CD4-positive, CD25-positive, alpha-beta regulatory T cell (primary cell): ENCODE data around the gene PIK3R6. TPM values are rescaled to one million over a fixed set of nuclear protein-coding genes. Genes with fewer than 3 reads are reported as not detected.

Source experiments
- ATAC-seq, 2 donors: fragments of 150-1000 bp; cut with Tn5 transposase; one replicate each; pipeline ENCODE4 v1.10.0; 2021; ENCODE audit warnings: low read depth in 2 of 2, moderate number of reproducible peaks in 2 of 2, moderate library complexity in 1 of 2
- DNase-seq, 3 donors: peaks; one replicate each; pipeline versions ENCODE4 v3.0.0 to v3.0.0-alpha.2; 2012 to 2022; ENCODE audit warnings: mixed read lengths in 1 of 3
- H3K27ac ChIP-seq: one replicate; pipeline ENCODE4 v1.7.0; 2013; ENCODE audit warnings: mild to moderate bottlenecking, low read length; ENCODE audit not compliant: insufficient read depth, poor library complexity, severe bottlenecking
- H3K27me3 ChIP-seq: one replicate; pipeline ENCODE4 v1.7.0; 2013; ENCODE audit warnings: low read length; ENCODE audit not compliant: control insufficient read depth, insufficient read depth
- H3K36me3 ChIP-seq: one replicate; pipeline ENCODE4 v1.7.0; 2013; ENCODE audit warnings: mild to moderate bottlenecking, low read length, moderate library complexity; ENCODE audit not compliant: control insufficient read depth, insufficient read depth
- H3K4me1 ChIP-seq: 2 replicates; pipeline ENCODE4 v1.7.0; 2013; ENCODE audit warnings: mild to moderate bottlenecking, low read length; ENCODE audit not compliant: insufficient read depth, control insufficient read depth, poor library complexity, severe bottlenecking
- H3K4me3 ChIP-seq: one replicate; pipeline ENCODE4 v1.7.0; 2013; ENCODE audit warnings: low read depth, mild to moderate bottlenecking, low read length, moderate library complexity
- H3K9me3 ChIP-seq, 2 experiments: 1 replicate in 1 of 2; 2 replicates in 1 of 2; pipeline ENCODE4 v1.7.0; 2013; ENCODE audit warnings: low read length in 2 of 2, mild to moderate bottlenecking in 1 of 2, moderate library complexity in 1 of 2; ENCODE audit not compliant: control insufficient read depth in 2 of 2
- H3K27ac Mint-ChIP-seq, 3 donors: one replicate each; pipeline ENCODE4 v1.8.0; 2020 to 2022; ENCODE audit warnings: mild to moderate bottlenecking in 3 of 3, mixed read lengths in 3 of 3, moderate library complexity in 2 of 3
- H3K27me3 Mint-ChIP-seq: one replicate; pipeline ENCODE4 v1.8.0; 2022; ENCODE audit warnings: mild to moderate bottlenecking, mixed read lengths
- H3K36me3 Mint-ChIP-seq: one replicate; pipeline ENCODE4 v1.8.0; 2020; ENCODE audit warnings: mixed read lengths
- H3K4me1 Mint-ChIP-seq, 4 donors: one replicate each; pipeline ENCODE4 v1.8.0; 2020 to 2022; ENCODE audit warnings: mixed read lengths in 4 of 4, mild to moderate bottlenecking in 1 of 4
- H3K4me3 Mint-ChIP-seq, 4 donors: one replicate each; pipeline ENCODE4 v1.8.0; 2020 to 2022; ENCODE audit warnings: mild to moderate bottlenecking in 4 of 4, mixed read lengths in 4 of 4, moderate library complexity in 3 of 4
- H3K9me3 Mint-ChIP-seq, 7 donors: one replicate each; pipeline ENCODE4 v1.8.0; 2020 to 2022; ENCODE audit warnings: mixed read lengths in 7 of 7, mild to moderate bottlenecking in 3 of 7, moderate library complexity in 2 of 7
- polyA plus RNA-seq, 4 donors: library from polyadenylated mRNA; unstranded; fragments of 300-500 nt; fragmentation: Illumina TruSeq; gene quantifications; one replicate each; pipeline ENCODE4 v1.2.3, GENCODE V29; 2021
- total RNA-seq: library from RNA; stranded (reverse); gene quantifications from one replicate; pipeline ENCODE4 v1.2.3, GENCODE V29; 2022

The PIK3R6 gene
- total and polyA plus RNA-seq, 5 donors from 2014 or later = 1.1 TPM; not detected in 4

GRCh38 chr17:8909586-8910270, 42.3 kb upstream of the PIK3R6 start:
- H3K27ac Mint-ChIP-seq = peak overlapping the region in 2 of 3 donors; percentile 10 to 23
- no peaks in the 10 kb centered on the region for H3K9me3 ChIP-seq
- H3K4me3 Mint-ChIP-seq = no peak overlapping the region
- H3K9me3 Mint-ChIP-seq = no peaks in the 10 kb centered on the region
- peaks cover 88% of the 10 kb centered on the region for H3K36me3 ChIP-seq
- H3K4me3 ChIP-seq = no peak overlapping the region
- H3K27me3 ChIP-seq = no peaks in the 10 kb centered on the region
- ATAC-seq (no peak), DNase-seq (no peak)
- no peak overlapping the region for H3K27ac ChIP-seq
- no peaks in the 10 kb centered on the region for H3K4me1 ChIP-seq
- peaks cover 5 to 27% (median 19%) of the 10 kb centered on the region in 4 donors for H3K4me1 Mint-ChIP-seq
- H3K27me3 Mint-ChIP-seq = no peaks in the 10 kb centered on the region
- H3K36me3 Mint-ChIP-seq = peaks cover 45% of the 10 kb centered on the region

GRCh38 chr17:8905331-8905730, 37.9 kb upstream of the PIK3R6 start:
- Mint-ChIP-seq H3K4me3 (no peak overlapping the region), H3K36me3 (peaks cover 52% of the 10 kb centered on the region), H3K9me3 (no peaks in the 10 kb centered on the region), H3K27ac (peak overlapping the region in 1 of 3 donors; percentile 78), H3K27me3 (no peaks in the 10 kb centered on the region), H3K4me1 (peaks cover 9 to 26% (median 22%) of the 10 kb centered on the region in 4 donors)
- Histone ChIP-seq H3K27me3 (no peaks in the 10 kb centered on the region), H3K4me3 (no peak overlapping the region), H3K9me3 (no peaks in the 10 kb centered on the region), H3K27ac (no peak overlapping the region), H3K36me3 (peaks cover 80% of the 10 kb centered on the region), H3K4me1 (peaks cover 16% of the 10 kb centered on the region)
- ATAC-seq (no peak), DNase-seq (no peak)

GRCh38 chr17:8904686-8905085, 37.2 kb upstream of the PIK3R6 start:
- Mint-ChIP-seq H3K4me3 (no peak overlapping the region), H3K36me3 (peaks cover 57% of the 10 kb centered on the region), H3K4me1 (peaks cover 13 to 32% (median 28%) of the 10 kb centered on the region in 4 donors), H3K9me3 (no peaks in the 10 kb centered on the region), H3K27ac (peak overlapping the region in 2 of 3 donors; percentile 33 to 78), H3K27me3 (no peaks in the 10 kb centered on the region)
- no peak overlapping the region for H3K4me3 ChIP-seq
- H3K4me1 ChIP-seq = peaks cover 23% of the 10 kb centered on the region
- H3K36me3 ChIP-seq = peaks cover 78% of the 10 kb centered on the region
- DNase-seq = no peak
- no peak for ATAC-seq
- H3K27ac ChIP-seq = no peak overlapping the region
- no peaks in the 10 kb centered on the region for H3K9me3 ChIP-seq
- H3K27me3 ChIP-seq = no peaks in the 10 kb centered on the region

GRCh38 chr17:8904201-8904600, 36.7 kb upstream of the PIK3R6 start:
- H3K27ac ChIP-seq = no peak overlapping the region
- no peak for DNase-seq
- H3K36me3 ChIP-seq = peaks cover 75% of the 10 kb centered on the region

GRCh38 chr17:8900626-8901585, 33.4 kb upstream of the PIK3R6 start:
- peaks cover 66% of the 10 kb centered on the region for H3K36me3 ChIP-seq
- H3K27ac Mint-ChIP-seq = peak overlapping the region; percentile 87 to 98 (median 95)
- H3K4me3 ChIP-seq = no peak overlapping the region
- no peak for ATAC-seq
- H3K36me3 Mint-ChIP-seq = peaks cover 67% of the 10 kb centered on the region
- peak overlapping the region; percentile 92 for H3K27ac ChIP-seq
- H3K4me3 Mint-ChIP-seq = peak overlapping the region in 3 of 4 donors; percentile 17 to 85 (median 75)
- peak in 1 of 3 donors; percentile 26 for DNase-seq
- H3K9me3 ChIP-seq = no peaks in the 10 kb centered on the region
- no peaks in the 10 kb centered on the region for H3K27me3 ChIP-seq
- H3K9me3 Mint-ChIP-seq = peaks cover 0 to 3% (median 0%) of the 10 kb centered on the region in 7 donors
- H3K4me1 ChIP-seq = peaks cover 60% of the 10 kb centered on the region
- H3K27me3 Mint-ChIP-seq = no peaks in the 10 kb centered on the region
- peaks cover 13 to 68% (median 58%) of the 10 kb centered on the region in 4 donors for H3K4me1 Mint-ChIP-seq

More at GRCh38 chr17:8904201-8904600, 36.7 kb upstream of the PIK3R6 start:
- H3K9me3 ChIP-seq = no peaks in the 10 kb centered on the region
- Mint-ChIP-seq H3K36me3 (peaks cover 59% of the 10 kb centered on the region), H3K9me3 (no peaks in the 10 kb centered on the region), H3K4me3 (no peak overlapping the region), H3K27me3 (no peaks in the 10 kb centered on the region), H3K27ac (peak overlapping the region in 2 of 3 donors; percentile 17 to 65), H3K4me1 (peaks cover 13 to 37% (median 31%) of the 10 kb centered on the region in 4 donors)
- no peak overlapping the region for H3K4me3 ChIP-seq
- no peaks in the 10 kb centered on the region for H3K27me3 ChIP-seq
- ATAC-seq = no peak
- peaks cover 28% of the 10 kb centered on the region for H3K4me1 ChIP-seq

GRCh38 chr17:8900207-8900606, 32.7 kb upstream of the PIK3R6 start:
- peak overlapping the region; percentile 60 to 98 (median 95) for H3K27ac Mint-ChIP-seq
- peaks cover 0 to 3% (median 0%) of the 10 kb centered on the region in 7 donors for H3K9me3 Mint-ChIP-seq
- Histone ChIP-seq H3K27ac (peak overlapping the region; percentile 92), H3K4me3 (no peak overlapping the region), H3K27me3 (no peaks in the 10 kb centered on the region), H3K36me3 (peaks cover 67% of the 10 kb centered on the region), H3K9me3 (no peaks in the 10 kb centered on the region), H3K4me1 (peaks cover 67% of the 10 kb centered on the region)
- DNase-seq = no peak
- H3K27me3 Mint-ChIP-seq = no peaks in the 10 kb centered on the region
- H3K36me3 Mint-ChIP-seq = peaks cover 68% of the 10 kb centered on the region
- H3K4me1 Mint-ChIP-seq = peaks cover 14 to 72% (median 64%) of the 10 kb centered on the region in 4 donors
- H3K4me3 Mint-ChIP-seq = peak overlapping the region in 3 of 4 donors; percentile 70 to 85 (median 75)
- no peak for ATAC-seq

GRCh38 chr17:8898636-8899035, 31.2 kb upstream of the PIK3R6 start:
- Mint-ChIP-seq H3K9me3 (peaks cover 0 to 3% (median 0%) of the 10 kb centered on the region in 7 donors), H3K27ac (peak overlapping the region; percentile 95 to 98 (median 95)), H3K36me3 (peaks cover 58% of the 10 kb centered on the region), H3K27me3 (no peaks in the 10 kb centered on the region), H3K4me3 (peak overlapping the region; percentile 76 to 85 (median 80)), H3K4me1 (peaks cover 20 to 75% (median 66%) of the 10 kb centered on the region in 4 donors)
- Histone ChIP-seq H3K9me3 (no peaks in the 10 kb centered on the region), H3K36me3 (peaks cover 60% of the 10 kb centered on the region), H3K4me3 (peak overlapping the region; percentile 54), H3K4me1 (peaks cover 71% of the 10 kb centered on the region), H3K27me3 (no peaks in the 10 kb centered on the region), H3K27ac (peak overlapping the region; percentile 92)
- DNase-seq (no peak), ATAC-seq (no peak)
